IMR-90 (cell line): ENCODE data around the gene PRKAG3. TPM values are rescaled to one million over a fixed set of nuclear protein-coding genes. Genes with fewer than 3 reads are reported as not detected.
"Not testable (repeated sequence)": the region's sequence is repeated elsewhere in the genome, so short reads cannot be mapped to it uniquely, and the experiment has no call there.

ENCODE experiments used
- ATAC-seq: fragments of 200-7000 bp; cut with Tn5 transposase; 2 replicates; pipeline ENCODE4 v1.9.1; 2020; ENCODE audit warnings: low read depth, mild to moderate bottlenecking, moderate library complexity
- BruUV-seq: library from RNA; stranded (reverse); fragments of 400-500 nt; replicated peaks from 2 replicates; lab custom pipeline; 2021; lab: Mats Ljungman, UMichigan
- CTCF ChIA-PET: fragments of 300-600 bp; formaldehyde crosslinking; extraction: SDS; loops from one replicate; lab custom pipeline; 2021; ENCODE audit warnings: antibody characterized with exemption; lab: Yijun Ruan, JAX
- POLR2A ChIA-PET: fragments of 300-600 bp; sonication (Branson Sonifier 250); formaldehyde crosslinking; loops from one replicate; lab custom pipeline; 2022; ENCODE audit warnings: antibody characterized with exemption; ENCODE audit not compliant: unreplicated experiment; lab: Charles Lee
- DNase-seq: peaks from one replicate; pipeline ENCODE4 v3.0.0; 2013
- H2AFZ ChIP-seq: replicated peaks from 2 replicates; pipeline ENCODE3; 2013; ENCODE audit warnings: low read length, mild to moderate bottlenecking; ENCODE audit not compliant: poor library complexity
- H2AK5ac ChIP-seq: 2 replicates; pipeline ENCODE4 v1.6.1; 2013; ENCODE audit warnings: low read depth, low read length, inconsistent platforms
- H2AK9ac ChIP-seq: replicated peaks from 2 replicates; pipeline ENCODE3; 2013; ENCODE audit warnings: mild to moderate bottlenecking, low read depth, low read length, moderate library complexity; ENCODE audit not compliant: poor library complexity
- H2BK120ac ChIP-seq: 2 replicates; pipeline ENCODE4 v1.6.1; 2013; ENCODE audit warnings: low read depth, low read length, inconsistent platforms
- H2BK15ac ChIP-seq: 3 replicates; pipeline ENCODE4 v1.6.1; 2013; ENCODE audit warnings: low read depth, low read length, inconsistent platforms
- H2BK20ac ChIP-seq: 2 replicates; pipeline ENCODE4 v1.6.1; 2013; ENCODE audit warnings: low read depth, mild to moderate bottlenecking, inconsistent platforms, low read length, moderate library complexity
- H2BK5ac ChIP-seq: 2 replicates; pipeline ENCODE4 v1.6.1; 2013; ENCODE audit warnings: mild to moderate bottlenecking, low read depth, low read length, inconsistent platforms; ENCODE audit not compliant: poor library complexity, severe bottlenecking
- H3K14ac ChIP-seq: replicated peaks from 2 replicates; pipeline ENCODE4 v1.6.1; 2013; ENCODE audit warnings: low read depth, low read length, inconsistent platforms
- H3K18ac ChIP-seq: 2 replicates; pipeline ENCODE4 v1.6.1; 2013; ENCODE audit warnings: low read depth, low read length, control low read depth
- H3K23ac ChIP-seq: 2 replicates; pipeline ENCODE4 v1.6.1; 2013; ENCODE audit warnings: low read depth, low read length, inconsistent platforms
- H3K27ac ChIP-seq: 2 replicates; pipeline ENCODE4 v1.5.1; 2013; ENCODE audit warnings: mild to moderate bottlenecking, control low read depth, low read length; ENCODE audit not compliant: insufficient read depth
- H3K27me3 ChIP-seq: 2 replicates; pipeline ENCODE4 v1.6.1; 2013; ENCODE audit warnings: low read length; ENCODE audit not compliant: control insufficient read depth, insufficient read depth
- H3K36me3 ChIP-seq: 2 replicates; pipeline ENCODE4 v1.6.1; 2013; ENCODE audit warnings: low read length, mixed read lengths; ENCODE audit not compliant: control insufficient read depth, insufficient read depth
- H3K4ac ChIP-seq: 2 replicates; pipeline ENCODE4 v1.6.1; 2013; ENCODE audit warnings: low read depth, low read length, inconsistent platforms
- H3K4me1 ChIP-seq: 2 replicates; pipeline ENCODE4 v1.6.1; 2013; ENCODE audit warnings: low read length, mixed read lengths; ENCODE audit not compliant: control insufficient read depth, insufficient read depth
- H3K4me2 ChIP-seq: 2 replicates; pipeline ENCODE4 v1.6.1; 2013; ENCODE audit warnings: low read depth, mild to moderate bottlenecking, control low read depth, low read length, moderate library complexity
- H3K4me3 ChIP-seq: 2 replicates; pipeline ENCODE4 v1.5.1; 2013; ENCODE audit warnings: low read depth, mild to moderate bottlenecking, control low read depth, low read length, moderate library complexity; ENCODE audit not compliant: insufficient read depth
- H3K56ac ChIP-seq: 2 replicates; pipeline ENCODE4 v1.6.1; 2013; ENCODE audit warnings: low read length, inconsistent platforms; ENCODE audit not compliant: insufficient read depth; ENCODE audit errors: extremely low read depth
- H3K79me1 ChIP-seq, 2 experiments: 2 replicates each; pipeline ENCODE4 v1.6.1; 2013; ENCODE audit warnings: low read length in 2 of 2, inconsistent platforms in 1 of 2, low read depth in 1 of 2
- H3K9ac ChIP-seq: 2 replicates; pipeline ENCODE4 v1.6.1; 2013; ENCODE audit warnings: low read depth, low read length, control low read depth
- H3K9me1 ChIP-seq: 2 replicates; pipeline ENCODE4 v1.6.1; 2013; ENCODE audit warnings: low read length, inconsistent platforms; ENCODE audit not compliant: insufficient read depth
- H3K9me3 ChIP-seq: 2 replicates; pipeline ENCODE4 v1.6.1; 2013; ENCODE audit warnings: low read length; ENCODE audit not compliant: control insufficient read depth, insufficient read depth
- H4K20me1 ChIP-seq: 2 replicates; pipeline ENCODE4 v1.6.1; 2013; ENCODE audit warnings: low read length, inconsistent platforms; ENCODE audit not compliant: insufficient read depth
- H4K5ac ChIP-seq: 2 replicates; pipeline ENCODE4 v1.6.1; 2013; ENCODE audit warnings: mild to moderate bottlenecking, low read depth, low read length, control low read depth
- H4K8ac ChIP-seq, 2 experiments: 2 replicates each; pipeline ENCODE4 v1.6.1; 2013; ENCODE audit warnings: low read depth in 2 of 2, low read length in 2 of 2, control low read depth in 1 of 2, inconsistent platforms in 1 of 2
- H4K91ac ChIP-seq: 2 replicates; pipeline ENCODE4 v1.6.1; 2013; ENCODE audit warnings: low read depth, low read length, inconsistent platforms; ENCODE audit not compliant: insufficient read depth
- WGBS, 2 experiments: methylation state at CpG; one replicate each; pipeline versions ENCODE4 v1.1.5 to v1.1.7; 2013; ENCODE audit warnings: missing lambda C conversion rate in 2 of 2; ENCODE audit not compliant: insufficient read length in 1 of 2; ENCODE audit errors: extremely low coverage in 2 of 2; 5-methylcytosine and 5-hydroxymethylcytosine counted together
- dilution Hi-C: fragments of 300-500 bp; cut with HindIII; formaldehyde crosslinking; loops from one replicate; pipeline ENCODE4 v1.14.3; 2018; ENCODE audit warnings: low sequenced_read_pairs; ENCODE audit not compliant: unreplicated experiment
- in situ Hi-C: fragments of 300-500 bp; cut with MboI; formaldehyde crosslinking; loops from 3 replicates; pipeline ENCODE4 v1.14.3; 2019; ENCODE audit warnings: low sequenced_read_pairs, inconsistent platforms, mixed read lengths
- intact Hi-C: fragments of 100-400 bp; cut with micrococcal nuclease; formaldehyde crosslinking; loops from 2 replicates; pipeline ENCODE4 v1.10.0; 2022
- microRNA-seq, 2 experiments: library from miRNA; stranded (forward) in 1 of 2; unstranded in 1 of 2; fragments of 10-50 nt in 1 of 2; fragments of <30 nt in 1 of 2; gene quantifications in 1 of 2; microRNA quantifications in 1 of 2; one replicate each; pipeline versions ENCODE3 to v1.1.0; 2013 to 2020; ENCODE audit not compliant: insufficient read depth in 1 of 2, insufficient read length in 1 of 2, unreplicated experiment in 1 of 2
- polyA plus RNA-seq, 3 experiments: library from polyadenylated mRNA; depleted of rRNA; stranded (reverse); fragments of >200 nt; gene quantifications; 2 replicates each; pipeline ENCODE4 v1.2.3, GENCODE V29; 2012; ENCODE audit warnings: low replicate concordance in 1 of 3
- total RNA-seq: library from RNA; depleted of rRNA; stranded (reverse); fragments of >200 nt; gene quantifications from 2 replicates; pipeline ENCODE4 v1.2.3, GENCODE V29; 2012; rRNA removed

Gene PRKAG3
- total and polyA plus RNA-seq, 2 of the 4 experiments (the other 2 are of a cell fraction): not detected

DNA sequence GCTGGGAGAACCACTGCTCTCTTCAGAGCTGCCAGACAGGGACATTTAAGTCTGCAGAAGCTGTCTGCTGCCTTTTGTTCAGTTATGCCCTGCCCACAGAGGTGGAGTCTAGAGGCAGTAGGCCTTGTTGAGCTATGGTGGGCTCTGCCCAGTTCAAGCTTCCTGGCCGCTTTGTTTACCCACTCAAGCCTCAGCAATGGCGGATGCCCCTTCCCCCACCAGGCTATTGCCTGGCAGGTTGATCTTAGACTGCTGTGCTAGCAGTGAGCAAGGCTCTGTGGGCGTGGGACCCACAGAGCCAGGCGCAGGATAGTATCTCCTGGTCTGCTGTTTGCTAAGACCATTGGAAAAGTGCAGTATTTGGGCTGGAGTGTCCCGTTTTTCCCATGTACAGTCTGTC lies 58.8 kb downstream of the PRKAG3 start:
- H2BK15ac ChIP-seq, ATAC-seq, POLR2A ChIA-PET, H3K4me3 ChIP-seq, H3K4me2 ChIP-seq, H3K36me3 ChIP-seq, CTCF ChIA-PET, BruUV-seq, DNase-seq, H3K79me1 ChIP-seq, H2BK5ac ChIP-seq, H3K9ac ChIP-seq, H2AFZ ChIP-seq, H3K56ac ChIP-seq, H3K14ac ChIP-seq, H4K20me1 ChIP-seq, intact Hi-C loops, H2BK20ac ChIP-seq, in situ Hi-C loops, H3K4me1 ChIP-seq, H3K27me3 ChIP-seq, H3K9me1 ChIP-seq, H3K9me3 ChIP-seq, H2BK120ac ChIP-seq, H4K8ac ChIP-seq, dilution Hi-C loops, H3K4ac ChIP-seq, H4K5ac ChIP-seq, H3K23ac ChIP-seq, H3K27ac ChIP-seq, H3K18ac ChIP-seq, H2AK5ac ChIP-seq, H4K91ac ChIP-seq, H2AK9ac ChIP-seq: not testable (repeated sequence)
- WGBS, 2 experiments: 100% methylated on average over 1 of the region's 5 CpGs; no CpG with 5 or more reads in 1 of the 2 experiments

Small RNA genes within 50 kb of the gene (microRNA-seq; reads per million reads assigned to microRNA genes)
- not detected for gene MIR9500 (ENCODE audit: unreplicated experiment)

Other genes with a start within 250 kb of the PRKAG3 start
- 1.4 and 2.0 TPM in 2 replicates for gene PLCD4, start 223.9 kb downstream of the PRKAG3 start, total RNA-seq
- 1.5 and 1.9 TPM in 2 replicates for gene PLCD4, start 223.9 kb downstream of the PRKAG3 start, polyA plus RNA-seq (2012; rRNA removed)
- 3.3 and 4.3 TPM in 2 replicates for gene ZNF142, start 172.2 kb downstream of the PRKAG3 start, total RNA-seq
- 9.7 and 12.1 TPM in 2 replicates for gene ZNF142, start 172.2 kb downstream of the PRKAG3 start, polyA plus RNA-seq (2012; rRNA removed)
- 39.1 and 39.2 TPM in 2 replicates for gene BCS1L, start 172.1 kb downstream of the PRKAG3 start, total RNA-seq
- 56.7 and 56.9 TPM in 2 replicates for gene BCS1L, start 172.1 kb downstream of the PRKAG3 start, polyA plus RNA-seq (2012; rRNA removed)
- 54.4 and 56.5 TPM in 2 replicates for gene RNF25, start 159.8 kb downstream of the PRKAG3 start, total RNA-seq
- gene RNF25, start 159.8 kb downstream of the PRKAG3 start, polyA plus RNA-seq (2012; rRNA removed): 78.0 and 78.1 TPM in 2 replicates
- gene STK36, start 159.7 kb downstream of the PRKAG3 start, total RNA-seq: 15.3 and 17.6 TPM in 2 replicates
- 40.8 and 44.5 TPM in 2 replicates for gene STK36, start 159.7 kb downstream of the PRKAG3 start, polyA plus RNA-seq (2012; rRNA removed)
- gene TTLL4, start 121.0 kb downstream of the PRKAG3 start, total RNA-seq: 8.3 and 9.0 TPM in 2 replicates
- 22.8 and 22.9 TPM in 2 replicates for gene TTLL4, start 121.0 kb downstream of the PRKAG3 start, polyA plus RNA-seq (2012; rRNA removed)
- 4.2 and 5.2 TPM in 2 replicates for gene CYP27A1, start 49.7 kb downstream of the PRKAG3 start, total RNA-seq
- 4.5 and 5.3 TPM in 2 replicates for gene CYP27A1, start 49.7 kb downstream of the PRKAG3 start, polyA plus RNA-seq (2012; rRNA removed)
- not detected in 2 replicates for gene WNT6, start 28.0 kb upstream of the PRKAG3 start, total RNA-seq
- not detected in 2 replicates for gene WNT6, start 28.0 kb upstream of the PRKAG3 start, polyA plus RNA-seq (2012; rRNA removed)
- gene WNT10A, start 49.0 kb upstream of the PRKAG3 start, total RNA-seq: not detected in 2 replicates
- not detected in 2 replicates for gene WNT10A, start 49.0 kb upstream of the PRKAG3 start, polyA plus RNA-seq (2012; rRNA removed)
- gene CDK5R2, start 127.9 kb upstream of the PRKAG3 start, total RNA-seq: not detected in 2 replicates
- not detected in 2 replicates for gene CDK5R2, start 127.9 kb upstream of the PRKAG3 start, polyA plus RNA-seq (2012; rRNA removed)
- gene FEV, start 153.4 kb upstream of the PRKAG3 start, total RNA-seq: not detected in 2 replicates
- not detected in 2 replicates for gene FEV, start 153.4 kb upstream of the PRKAG3 start, polyA plus RNA-seq (2012; rRNA removed)
- gene CRYBA2, start 161.6 kb upstream of the PRKAG3 start, total RNA-seq: not detected in 2 replicates
- gene CRYBA2, start 161.6 kb upstream of the PRKAG3 start, polyA plus RNA-seq (2012; rRNA removed): not detected in 2 replicates
- gene CFAP65, start 209.7 kb upstream of the PRKAG3 start, total RNA-seq: not detected in 2 replicates
- not detected in 2 replicates for gene CFAP65, start 209.7 kb upstream of the PRKAG3 start, polyA plus RNA-seq (2012; rRNA removed)
- not detected in 2 replicates for gene IHH, start 229.1 kb upstream of the PRKAG3 start, total RNA-seq
- gene IHH, start 229.1 kb upstream of the PRKAG3 start, polyA plus RNA-seq (2012; rRNA removed): not detected in 2 replicates